CD4-positive, alpha-beta T cell treated with Interferon gamma for 1 hour (primary cell): Measurements from ENCODE around the gene FLYWCH1.
A peak's percentile ranks its signal among the peaks of the same experiment; 100 is the strongest.

Experiments
- DNase-seq: peaks from one replicate; pipeline ENCODE4 v3.0.0-alpha.2; 2020

Gene FLYWCH1

DNA sequence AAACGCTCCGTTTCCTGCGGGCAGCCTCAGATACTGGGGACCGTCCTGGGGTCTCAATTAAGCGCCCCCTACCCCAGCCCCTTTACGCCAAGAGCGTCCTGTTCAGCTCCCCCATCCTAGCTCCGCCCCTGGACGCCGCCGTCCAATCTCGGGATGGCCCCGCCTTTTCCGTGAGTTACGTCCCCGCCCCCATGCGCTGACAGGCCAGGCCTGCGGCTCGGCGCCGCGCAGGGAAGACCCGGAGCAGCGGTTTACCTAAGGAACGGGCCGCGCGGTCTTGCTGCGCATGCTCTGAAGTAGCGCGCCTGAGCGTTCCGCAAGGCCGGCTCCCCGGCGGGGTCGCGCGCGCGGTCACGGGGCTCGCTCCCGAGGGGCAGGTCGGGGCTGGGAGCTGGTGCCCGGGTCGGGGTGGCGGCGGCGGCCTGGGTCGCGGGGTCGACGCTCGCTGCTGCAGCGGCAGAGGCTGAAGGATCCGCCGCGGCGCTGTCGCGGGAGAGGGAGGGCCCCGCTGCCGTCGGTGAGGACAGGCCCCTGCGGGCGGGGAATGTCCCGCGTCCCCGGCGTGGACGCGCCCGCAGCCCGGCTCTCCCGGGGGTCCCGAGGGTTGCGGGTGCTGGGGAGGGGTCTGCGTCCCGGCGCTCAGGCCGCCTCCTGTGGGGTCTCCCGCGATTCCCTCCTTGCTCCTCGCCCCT, at the start of gene FLYWCH1:
Gene FLYWCH1 (plus strand): TSS at position 294 of the 692 bp plus-strand sequence. CDS start 17,755 bp downstream, outside the sequence.
- peak; percentile 98 for DNase-seq

DNA sequence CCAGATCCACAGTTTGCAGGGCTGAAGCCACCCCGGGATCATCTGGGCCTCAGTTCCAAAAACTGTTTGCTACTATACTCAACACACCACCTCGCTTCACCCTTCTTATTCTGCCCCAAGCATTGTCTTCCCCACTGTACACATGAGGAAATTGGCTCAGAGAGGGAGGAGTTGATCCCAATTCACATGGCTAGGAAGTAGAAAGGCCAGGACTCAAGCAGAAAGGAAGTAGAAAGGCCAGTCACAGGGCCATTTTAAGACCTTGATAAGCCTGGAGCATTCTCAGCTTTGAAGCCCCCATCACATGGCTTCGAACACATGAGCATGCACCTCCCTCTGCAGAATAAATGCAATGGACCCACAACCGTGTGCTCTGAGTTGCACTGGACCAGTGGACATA, 46.1 kb upstream of the FLYWCH1 start:
- no peak for DNase-seq

DNA sequence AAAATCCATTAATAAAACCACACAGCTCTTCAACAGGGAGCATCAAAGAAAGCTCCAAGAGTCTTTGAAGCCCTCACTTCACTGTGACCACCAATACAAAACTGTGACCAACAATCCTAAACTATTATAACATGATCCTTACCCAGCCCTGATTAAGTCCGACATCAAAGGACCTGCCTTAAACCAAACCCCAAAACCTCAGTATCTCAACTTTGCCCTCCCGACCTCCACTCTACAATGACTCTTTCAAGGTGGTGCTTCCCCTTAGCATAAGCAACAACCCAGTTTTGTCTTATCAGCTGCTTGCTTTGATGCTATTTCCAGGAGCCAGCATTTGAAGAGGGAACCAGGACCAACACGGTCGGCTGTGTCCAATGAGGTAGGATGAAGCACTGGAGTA, 45.3 kb upstream of the FLYWCH1 start:
- DNase-seq = no peak

- DNase-seq = no peak
Measured at GRCh38 chr16:2867661-2867986, 44.1 kb upstream of the FLYWCH1 start.

GRCh38 chr16:2867987-2868789, 43.5 kb upstream of the FLYWCH1 start:
- peak; percentile 94 for DNase-seq

DNA sequence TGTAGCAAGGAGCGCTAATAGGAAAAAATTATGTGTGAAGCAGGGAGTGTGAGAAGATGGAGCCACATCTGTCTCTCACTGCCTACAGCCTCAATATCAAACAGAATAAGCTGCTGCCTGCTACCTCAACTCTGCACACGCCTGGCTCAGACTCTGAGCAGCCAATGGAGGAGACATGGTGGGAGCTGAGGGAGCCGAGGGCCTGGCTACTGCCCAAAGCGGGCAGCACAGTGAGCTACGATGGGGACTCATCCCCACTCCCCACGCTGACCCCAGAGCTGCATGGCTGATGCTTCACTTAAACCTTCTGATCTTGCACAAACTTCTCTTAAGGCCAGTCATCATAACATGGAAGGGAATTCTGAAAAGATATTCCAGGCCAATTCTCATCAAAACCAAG, 39.8 kb upstream of the FLYWCH1 start:
- DNase-seq = no peak

DNA sequence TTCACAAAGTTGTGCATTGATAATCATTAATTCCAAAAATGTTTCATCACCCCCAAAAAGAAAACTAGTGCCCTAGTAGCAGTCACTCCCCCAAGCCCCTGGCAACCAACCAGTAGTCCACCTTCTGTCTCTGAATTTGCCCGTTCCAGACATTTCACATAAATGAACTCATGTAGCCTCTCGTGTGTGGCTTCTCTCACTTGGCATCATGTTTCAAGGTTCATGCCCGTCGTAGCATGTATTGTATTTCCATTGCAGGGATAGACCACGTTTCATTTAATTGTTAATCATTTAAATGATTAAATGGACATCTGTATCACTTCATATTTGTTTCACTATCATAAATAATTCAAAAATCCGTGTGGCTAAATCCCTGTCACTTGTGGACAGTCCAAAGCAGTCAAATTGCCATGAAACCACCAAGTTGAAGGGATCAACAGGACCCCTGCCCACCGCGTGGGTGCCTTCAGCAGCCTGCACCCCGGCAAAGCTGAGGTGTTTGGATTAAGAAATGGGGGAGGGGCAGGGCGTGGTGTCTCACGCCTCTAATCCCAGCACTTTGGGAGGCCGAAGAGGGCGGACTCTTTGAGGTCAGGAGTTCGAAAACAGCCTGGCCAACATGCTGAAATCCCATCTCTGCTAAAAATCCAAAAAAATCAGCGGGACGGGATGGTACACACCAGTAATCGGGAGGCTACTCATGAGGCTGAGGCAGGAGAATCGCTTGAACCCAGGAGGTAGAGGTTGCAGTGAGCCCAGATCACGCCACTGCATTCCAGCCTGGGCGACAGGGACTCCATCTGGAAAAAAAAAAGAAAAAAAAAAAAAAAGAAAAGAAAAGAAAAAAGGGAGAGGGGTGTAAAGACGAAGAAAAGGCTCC, 37.5 kb upstream of the FLYWCH1 start:
- DNase-seq = no peak

GRCh38 chr16:2874912-2875362, 36.8 kb upstream of the FLYWCH1 start:
- peak; percentile 76 for DNase-seq

- no peak for DNase-seq
Measured at GRCh38 chr16:2879854-2880508, 31.8 kb upstream of the FLYWCH1 start.

DNA sequence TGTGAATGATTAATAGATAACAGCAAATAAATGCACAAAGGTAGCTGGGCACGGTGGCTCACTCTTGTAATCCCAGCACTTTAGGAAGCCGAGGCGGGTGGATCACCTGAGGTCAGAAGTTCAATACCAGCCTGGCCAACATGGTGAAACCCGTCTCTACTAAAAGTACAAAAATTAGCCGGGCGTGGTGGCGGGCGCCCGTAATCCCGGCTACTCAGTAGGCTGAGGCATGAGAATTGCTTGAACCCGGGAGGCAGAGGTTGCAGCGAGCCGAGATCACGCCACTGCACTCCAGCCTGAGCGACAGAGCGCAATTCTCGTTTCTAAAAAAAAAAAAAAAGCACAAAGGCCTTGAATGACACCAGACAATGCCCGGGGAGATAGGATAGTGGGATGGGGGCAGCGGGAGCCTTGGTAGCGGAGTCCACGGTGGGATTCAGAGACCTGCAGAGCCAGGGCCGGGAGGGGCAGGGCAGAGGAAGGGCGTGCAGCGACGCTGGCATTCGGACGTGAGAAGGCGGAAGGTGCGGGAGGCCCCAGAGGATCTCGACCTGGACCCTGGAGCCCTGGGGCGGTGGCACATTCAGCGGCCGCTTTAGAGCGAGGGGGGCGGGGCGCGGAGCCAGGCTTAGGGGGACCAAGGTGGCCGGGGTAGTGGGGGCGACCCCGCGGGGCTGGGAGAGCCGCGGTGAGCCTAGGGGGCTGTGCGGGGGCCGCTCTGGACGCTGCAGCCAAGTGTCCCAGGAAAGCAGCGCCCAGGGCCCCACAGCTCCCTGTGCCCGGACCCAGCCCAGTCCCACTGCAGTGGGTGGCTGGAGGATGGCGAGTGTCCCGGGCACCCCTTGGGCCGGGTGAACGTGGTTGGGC, 29.7 kb upstream of the FLYWCH1 start:
- DNase-seq = peak; percentile 14

GRCh38 chr16:2882650-2883457, 28.9 kb upstream of the FLYWCH1 start, which contains the start of gene FLYWCH2:
Gene FLYWCH2, plus strand, starts transcription at chr16:2883215. Its CDS starts 13,235 bp downstream, at chr16:2896450.
- peak; percentile 99 for DNase-seq

DNA sequence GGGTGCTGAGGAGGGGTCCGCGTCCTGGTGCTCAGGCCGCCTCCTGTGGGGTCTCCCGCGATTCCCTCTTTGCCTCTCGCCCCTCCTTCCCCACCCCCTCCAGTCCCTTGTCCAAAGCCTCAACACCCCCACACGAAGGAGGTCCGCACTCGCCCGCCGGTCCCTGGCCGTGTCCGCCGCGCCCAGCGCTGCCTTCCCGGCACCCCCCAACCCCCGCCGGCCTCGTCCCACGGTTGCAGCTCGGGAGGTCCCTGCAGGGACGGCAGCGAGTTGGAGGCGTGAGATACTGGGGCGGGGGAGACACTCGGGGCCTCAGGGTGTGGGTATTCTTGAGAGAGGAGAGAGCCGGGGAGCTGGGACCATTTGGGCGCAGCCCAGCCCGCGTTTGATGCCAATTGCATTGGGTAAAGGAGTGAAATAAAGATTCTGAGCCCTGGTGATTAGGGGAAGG, 28.2 kb upstream of the FLYWCH1 start:
- no peak for DNase-seq

DNA sequence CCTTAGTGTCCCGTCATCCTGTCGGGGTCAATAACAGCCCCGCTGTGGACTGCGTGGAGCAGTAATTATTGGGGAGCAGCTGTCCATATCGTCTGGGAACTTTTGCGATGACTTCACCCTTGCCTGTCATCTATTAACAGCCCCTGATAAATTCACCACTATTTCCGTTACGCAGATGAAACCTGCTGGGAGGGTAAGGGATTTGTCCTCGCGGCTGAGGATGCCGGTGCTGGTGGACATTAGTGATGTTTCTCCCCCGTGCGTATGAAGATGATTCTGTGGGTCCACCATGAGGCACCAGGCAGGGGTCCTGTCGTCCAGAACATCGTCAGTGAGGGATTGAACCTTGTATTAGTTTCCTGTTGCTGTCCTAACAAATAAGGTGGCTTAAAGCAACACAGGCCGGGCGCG, 27.7 kb upstream of the FLYWCH1 start:
- DNase-seq = no peak

- no peak for DNase-seq
Measured at GRCh38 chr16:2894231-2894630, 17.5 kb upstream of the FLYWCH1 start.

DNA sequence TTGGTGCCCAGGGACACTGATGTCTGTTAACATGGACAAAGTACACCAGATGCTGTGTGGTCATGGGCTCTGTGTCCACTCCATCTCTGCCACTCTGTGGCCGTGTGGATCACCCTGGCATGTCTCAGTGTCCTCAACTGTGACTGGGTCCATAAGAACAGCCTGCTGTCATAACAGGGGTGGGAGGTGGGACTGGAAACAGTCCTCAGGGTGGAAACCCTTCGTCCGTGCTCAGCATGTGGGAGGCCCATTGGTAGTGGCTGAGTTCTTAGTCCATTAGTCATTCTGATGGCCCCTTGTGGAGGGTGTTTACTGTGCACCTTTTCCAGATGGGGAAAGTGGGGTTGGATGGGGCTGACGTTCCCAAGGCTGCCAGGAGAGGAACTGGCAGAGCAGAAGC, 15.9 kb upstream of the FLYWCH1 start:
- DNase-seq = no peak

DNA sequence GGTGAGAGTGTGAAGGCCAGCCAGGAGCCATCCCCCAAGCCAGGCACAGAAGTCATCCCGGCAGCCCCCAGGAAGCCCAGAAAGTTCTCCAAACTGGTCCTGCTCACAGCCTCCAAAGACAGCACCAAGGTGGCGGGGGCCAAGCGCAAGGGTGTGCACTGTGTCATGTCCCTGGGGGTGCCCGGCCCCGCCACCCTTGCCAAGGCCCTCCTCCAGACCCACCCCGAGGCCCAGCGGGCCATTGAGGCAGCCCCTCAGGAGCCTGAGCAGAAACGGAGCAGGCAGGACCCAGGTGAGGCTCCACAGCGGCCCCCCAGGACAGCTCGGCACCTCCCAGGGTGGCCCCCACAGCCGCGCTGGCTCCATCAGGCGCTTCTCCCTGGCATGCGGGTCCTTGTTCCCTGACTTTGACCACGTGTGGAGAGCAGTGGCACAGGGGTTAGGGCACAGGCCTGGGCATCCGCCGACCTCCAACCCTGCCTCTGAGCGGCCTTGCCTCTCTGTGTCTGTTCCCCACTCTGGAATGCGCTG, 15.2 kb upstream of the FLYWCH1 start:
- DNase-seq = no peak

DNA sequence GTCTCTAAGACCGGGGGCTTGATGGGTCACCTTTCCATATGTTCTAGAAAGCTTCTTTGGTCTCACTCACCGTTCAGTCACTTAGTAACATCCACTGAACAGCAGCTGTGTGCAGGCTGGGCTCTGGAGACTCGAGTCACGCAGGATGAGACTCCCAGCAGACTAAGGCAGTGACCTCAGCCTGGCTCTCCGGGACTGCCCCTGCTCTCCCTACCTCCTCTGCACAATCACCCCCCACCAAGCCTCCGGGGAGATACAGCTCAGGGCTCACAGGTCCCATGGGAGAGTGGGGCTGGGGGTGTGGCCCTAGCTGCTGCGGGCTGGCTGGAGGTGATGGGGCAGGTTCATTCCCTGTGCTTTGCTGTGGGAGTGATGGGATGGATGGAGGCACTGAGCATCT, 14.6 kb upstream of the FLYWCH1 start:
- peak; percentile 68 for DNase-seq

DNA sequence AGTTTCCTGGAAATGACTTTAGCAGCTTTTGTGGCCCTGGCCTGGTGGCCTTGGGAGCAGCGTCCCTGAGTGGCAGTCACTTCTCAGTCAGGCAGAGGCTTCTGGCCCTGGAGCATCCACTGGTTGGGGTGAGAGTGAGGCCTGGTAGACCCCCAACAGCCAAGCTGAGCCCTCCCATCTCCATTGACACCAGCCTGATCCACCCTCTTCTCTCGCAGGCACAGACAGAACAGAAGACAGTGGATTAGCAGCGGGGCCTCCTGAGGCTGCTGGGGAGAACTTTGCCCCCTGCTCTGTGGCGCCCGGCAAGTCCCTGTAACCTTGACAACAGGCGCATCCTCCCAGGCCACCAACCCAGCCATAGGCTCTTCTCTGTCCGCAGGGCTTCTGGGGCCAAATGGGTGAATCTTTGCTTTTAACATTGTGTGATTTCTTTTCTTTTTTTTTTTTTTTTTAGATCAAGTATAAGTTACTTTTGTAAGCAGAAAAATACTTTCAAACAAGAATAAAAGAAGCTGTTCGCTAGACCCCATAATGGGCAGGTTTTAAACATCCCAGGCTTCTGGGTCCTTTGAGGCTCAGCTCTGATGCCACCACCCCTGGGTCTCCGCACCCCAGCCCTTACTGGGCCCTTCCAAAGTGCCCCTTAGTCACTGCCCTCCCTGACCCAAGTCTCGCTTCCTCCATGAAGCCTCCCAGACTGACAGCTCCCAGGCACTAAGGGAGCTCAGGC, 12.7 kb upstream of the FLYWCH1 start:
- DNase-seq = no peak

DNA sequence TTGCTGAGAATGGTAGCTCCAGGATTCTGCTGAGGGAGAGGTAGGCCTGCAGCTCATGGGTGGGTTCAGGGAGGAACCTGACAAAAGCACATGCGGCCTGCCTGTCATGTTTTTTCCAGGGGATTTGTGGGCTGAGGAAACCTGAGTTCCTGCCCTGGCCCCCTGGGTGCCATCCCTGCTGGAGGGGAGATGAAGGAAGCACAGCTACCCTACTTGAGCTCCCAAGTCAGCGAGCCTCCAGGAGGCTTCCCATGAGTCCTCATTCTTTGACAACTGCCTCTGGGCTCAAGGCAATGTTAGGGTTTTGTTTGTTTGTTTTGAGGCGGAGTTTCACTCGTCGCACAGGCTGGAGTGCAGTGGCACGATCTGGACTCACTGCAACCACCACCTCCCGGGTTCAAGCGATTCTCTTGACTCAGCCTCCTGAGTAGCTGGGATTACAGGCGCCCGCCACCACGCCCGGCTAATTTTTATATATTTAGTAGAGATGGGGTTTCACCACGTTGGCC, 12.1 kb upstream of the FLYWCH1 start:
- DNase-seq = no peak
